Measurements from ENCODE around the gene VCX3A.

GRCh38 chrX:6557690-6558089, 22.8 kb upstream of the VCX3A start:
- TF ChIP-seq, protein P1, sequence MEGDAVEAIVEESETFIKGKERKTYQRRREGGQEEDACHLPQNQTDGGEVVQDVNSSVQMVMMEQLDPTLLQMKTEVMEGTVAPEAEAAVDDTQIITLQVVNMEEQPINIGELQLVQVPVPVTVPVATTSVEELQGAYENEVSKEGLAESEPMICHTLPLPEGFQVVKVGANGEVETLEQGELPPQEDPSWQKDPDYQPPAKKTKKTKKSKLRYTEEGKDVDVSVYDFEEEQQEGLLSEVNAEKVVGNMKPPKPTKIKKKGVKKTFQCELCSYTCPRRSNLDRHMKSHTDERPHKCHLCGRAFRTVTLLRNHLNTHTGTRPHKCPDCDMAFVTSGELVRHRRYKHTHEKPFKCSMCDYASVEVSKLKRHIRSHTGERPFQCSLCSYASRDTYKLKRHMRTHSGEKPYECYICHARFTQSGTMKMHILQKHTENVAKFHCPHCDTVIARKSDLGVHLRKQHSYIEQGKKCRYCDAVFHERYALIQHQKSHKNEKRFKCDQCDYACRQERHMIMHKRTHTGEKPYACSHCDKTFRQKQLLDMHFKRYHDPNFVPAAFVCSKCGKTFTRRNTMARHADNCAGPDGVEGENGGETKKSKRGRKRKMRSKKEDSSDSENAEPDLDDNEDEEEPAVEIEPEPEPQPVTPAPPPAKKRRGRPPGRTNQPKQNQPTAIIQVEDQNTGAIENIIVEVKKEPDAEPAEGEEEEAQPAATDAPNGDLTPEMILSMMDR (conservative IDR thresholded peaks at IDR 0.05; ENCODE audit: low read depth in 2 of 2) = no peak
- TF ChIP-seq POLR2AphosphoS5 (IDR thresholded peaks at IDR 0.05; ENCODE audit: low read depth) (no peak), EZH2 (IDR thresholded peaks at IDR 0.05; ENCODE audit: low read depth, unreplicated experiment) (no peak), CREB1 (CRISPR knock-in tag; IDR thresholded peaks at IDR 0.05; ENCODE audit: low read depth) (no peak), EZH2phosphoT487 (IDR thresholded peaks at IDR 0.05; ENCODE audit: unreplicated experiment) (no peak), JUNB (IDR thresholded peaks at IDR 0.05; ENCODE audit: unreplicated experiment) (no peak)
- TF ChIP-seq, protein P2, sequence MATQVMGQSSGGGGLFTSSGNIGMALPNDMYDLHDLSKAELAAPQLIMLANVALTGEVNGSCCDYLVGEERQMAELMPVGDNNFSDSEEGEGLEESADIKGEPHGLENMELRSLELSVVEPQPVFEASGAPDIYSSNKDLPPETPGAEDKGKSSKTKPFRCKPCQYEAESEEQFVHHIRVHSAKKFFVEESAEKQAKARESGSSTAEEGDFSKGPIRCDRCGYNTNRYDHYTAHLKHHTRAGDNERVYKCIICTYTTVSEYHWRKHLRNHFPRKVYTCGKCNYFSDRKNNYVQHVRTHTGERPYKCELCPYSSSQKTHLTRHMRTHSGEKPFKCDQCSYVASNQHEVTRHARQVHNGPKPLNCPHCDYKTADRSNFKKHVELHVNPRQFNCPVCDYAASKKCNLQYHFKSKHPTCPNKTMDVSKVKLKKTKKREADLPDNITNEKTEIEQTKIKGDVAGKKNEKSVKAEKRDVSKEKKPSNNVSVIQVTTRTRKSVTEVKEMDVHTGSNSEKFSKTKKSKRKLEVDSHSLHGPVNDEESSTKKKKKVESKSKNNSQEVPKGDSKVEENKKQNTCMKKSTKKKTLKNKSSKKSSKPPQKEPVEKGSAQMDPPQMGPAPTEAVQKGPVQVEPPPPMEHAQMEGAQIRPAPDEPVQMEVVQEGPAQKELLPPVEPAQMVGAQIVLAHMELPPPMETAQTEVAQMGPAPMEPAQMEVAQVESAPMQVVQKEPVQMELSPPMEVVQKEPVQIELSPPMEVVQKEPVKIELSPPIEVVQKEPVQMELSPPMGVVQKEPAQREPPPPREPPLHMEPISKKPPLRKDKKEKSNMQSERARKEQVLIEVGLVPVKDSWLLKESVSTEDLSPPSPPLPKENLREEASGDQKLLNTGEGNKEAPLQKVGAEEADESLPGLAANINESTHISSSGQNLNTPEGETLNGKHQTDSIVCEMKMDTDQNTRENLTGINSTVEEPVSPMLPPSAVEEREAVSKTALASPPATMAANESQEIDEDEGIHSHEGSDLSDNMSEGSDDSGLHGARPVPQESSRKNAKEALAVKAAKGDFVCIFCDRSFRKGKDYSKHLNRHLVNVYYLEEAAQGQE (IDR thresholded peaks at IDR 0.05; ENCODE audit: unreplicated experiment) = no peak

Measured in GM23338 (cell line).